ENCODE measurements around the gene TMEM218.

The TMEM218 gene

DNA sequence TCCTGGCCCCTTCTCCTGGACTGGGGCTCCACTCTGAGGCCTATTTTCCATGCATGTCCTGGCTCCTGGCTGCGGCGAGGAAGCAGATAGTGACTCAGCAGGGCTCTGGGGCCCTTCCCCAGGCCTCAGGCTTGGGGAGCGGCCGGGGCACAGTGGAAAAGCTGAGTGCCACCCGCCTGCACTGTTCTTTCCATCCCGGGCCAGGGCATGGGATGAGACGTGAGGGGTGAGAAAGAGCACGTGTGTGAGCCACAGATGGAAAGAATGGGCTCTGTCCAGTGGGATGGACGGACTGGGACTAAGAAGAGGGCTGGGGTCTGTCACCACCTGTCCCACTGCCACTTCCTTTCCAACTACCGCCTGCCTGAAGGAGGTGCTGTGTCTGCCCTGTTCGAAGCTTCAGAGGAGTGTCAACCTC lies 35.5 kb downstream of the TMEM218 start:
- H3K27ac ChIP-seq (replicated peaks), result no peak overlapping the region
- TF ChIP-seq, protein P1, sequence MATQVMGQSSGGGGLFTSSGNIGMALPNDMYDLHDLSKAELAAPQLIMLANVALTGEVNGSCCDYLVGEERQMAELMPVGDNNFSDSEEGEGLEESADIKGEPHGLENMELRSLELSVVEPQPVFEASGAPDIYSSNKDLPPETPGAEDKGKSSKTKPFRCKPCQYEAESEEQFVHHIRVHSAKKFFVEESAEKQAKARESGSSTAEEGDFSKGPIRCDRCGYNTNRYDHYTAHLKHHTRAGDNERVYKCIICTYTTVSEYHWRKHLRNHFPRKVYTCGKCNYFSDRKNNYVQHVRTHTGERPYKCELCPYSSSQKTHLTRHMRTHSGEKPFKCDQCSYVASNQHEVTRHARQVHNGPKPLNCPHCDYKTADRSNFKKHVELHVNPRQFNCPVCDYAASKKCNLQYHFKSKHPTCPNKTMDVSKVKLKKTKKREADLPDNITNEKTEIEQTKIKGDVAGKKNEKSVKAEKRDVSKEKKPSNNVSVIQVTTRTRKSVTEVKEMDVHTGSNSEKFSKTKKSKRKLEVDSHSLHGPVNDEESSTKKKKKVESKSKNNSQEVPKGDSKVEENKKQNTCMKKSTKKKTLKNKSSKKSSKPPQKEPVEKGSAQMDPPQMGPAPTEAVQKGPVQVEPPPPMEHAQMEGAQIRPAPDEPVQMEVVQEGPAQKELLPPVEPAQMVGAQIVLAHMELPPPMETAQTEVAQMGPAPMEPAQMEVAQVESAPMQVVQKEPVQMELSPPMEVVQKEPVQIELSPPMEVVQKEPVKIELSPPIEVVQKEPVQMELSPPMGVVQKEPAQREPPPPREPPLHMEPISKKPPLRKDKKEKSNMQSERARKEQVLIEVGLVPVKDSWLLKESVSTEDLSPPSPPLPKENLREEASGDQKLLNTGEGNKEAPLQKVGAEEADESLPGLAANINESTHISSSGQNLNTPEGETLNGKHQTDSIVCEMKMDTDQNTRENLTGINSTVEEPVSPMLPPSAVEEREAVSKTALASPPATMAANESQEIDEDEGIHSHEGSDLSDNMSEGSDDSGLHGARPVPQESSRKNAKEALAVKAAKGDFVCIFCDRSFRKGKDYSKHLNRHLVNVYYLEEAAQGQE (IDR thresholded peaks at IDR 0.05; ENCODE audit: insufficient replicate concordance, low read depth), result no peak
- TF ChIP-seq SPI1 (IDR thresholded peaks at IDR 0.05; ENCODE audit: borderline replicate concordance, low read depth) (no peak), GABPA (IDR thresholded peaks at IDR 0.05; ENCODE audit: low read depth) (no peak), POLR2AphosphoS5 (IDR thresholded peaks at IDR 0.05; ENCODE audit: low read depth) (no peak)
- H3K4me3 ChIP-seq (replicated peaks; ENCODE audit: insufficient read depth, low read length), result no peak overlapping the region
- H3K27me3 ChIP-seq (ENCODE audit: insufficient read depth, poor library complexity, severe bottlenecking), result no peaks in the 10 kb centered on the region
- no peak for DNase-seq (ENCODE audit: low read depth in 1 of 2, low spot score in 1 of 2)

DNA sequence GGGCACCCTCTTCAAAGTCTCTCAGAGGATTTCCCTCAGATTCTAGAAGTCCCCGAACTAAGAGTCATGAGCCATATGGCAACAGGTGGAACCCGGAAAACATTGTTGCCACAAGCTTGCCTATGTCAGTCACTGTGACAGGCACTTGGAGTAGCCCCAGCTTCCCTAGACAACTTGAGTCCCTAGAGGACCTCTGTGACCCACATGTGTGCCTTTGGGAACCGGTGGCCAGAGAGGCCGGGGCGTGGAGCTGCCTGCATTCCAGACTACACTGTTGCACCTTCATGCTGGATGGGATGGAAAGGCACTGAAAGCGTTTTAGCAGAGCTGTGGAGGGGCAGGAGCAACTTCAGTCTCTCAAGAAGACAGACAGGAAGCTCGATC lies 36.2 kb downstream of the TMEM218 start:
- no peak for DNase-seq (ENCODE audit: low read depth in 1 of 2, low spot score in 1 of 2)

DNA sequence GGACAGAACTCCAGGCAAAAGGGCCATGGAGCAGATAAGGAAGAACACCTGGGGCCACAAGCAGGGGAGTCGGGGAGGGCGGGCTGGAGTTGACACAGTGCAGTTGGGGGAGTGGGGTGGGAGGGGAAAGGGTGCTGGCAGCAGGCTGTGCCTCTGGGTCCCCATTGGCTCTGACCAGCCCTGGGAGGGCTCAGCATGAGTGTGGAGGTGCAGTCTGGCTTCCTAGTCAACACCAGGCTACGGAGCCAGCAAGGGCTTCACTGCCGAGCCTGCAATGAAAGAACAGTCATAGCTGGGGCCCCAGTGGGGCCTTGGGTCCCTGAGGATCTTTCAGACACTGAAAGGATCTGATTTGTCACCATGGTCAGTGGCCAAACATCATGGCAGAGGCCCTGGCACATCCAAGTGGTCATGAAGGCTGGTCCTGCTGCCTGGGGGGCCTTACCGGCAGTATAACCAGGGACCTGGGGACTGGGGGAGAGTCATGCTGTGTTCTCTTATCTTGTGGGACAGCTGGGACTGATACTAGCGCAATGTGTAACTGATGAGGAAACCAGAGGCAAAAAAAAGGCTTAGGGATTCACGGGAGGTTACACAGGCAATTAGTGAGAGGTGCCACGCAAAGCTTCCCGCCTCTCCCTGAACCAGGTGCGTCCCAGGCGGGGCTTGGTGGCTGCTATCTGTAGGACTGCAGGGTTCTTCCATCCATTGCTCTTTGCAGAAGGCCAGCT lies 36.8 kb downstream of the TMEM218 start:
- DNase-seq (ENCODE audit: low read depth in 1 of 2, low spot score in 1 of 2), result no peak
- TF ChIP-seq, protein P1 (IDR thresholded peaks at IDR 0.05; ENCODE audit: insufficient replicate concordance, low read depth), result no peak
- TF ChIP-seq, protein P2, sequence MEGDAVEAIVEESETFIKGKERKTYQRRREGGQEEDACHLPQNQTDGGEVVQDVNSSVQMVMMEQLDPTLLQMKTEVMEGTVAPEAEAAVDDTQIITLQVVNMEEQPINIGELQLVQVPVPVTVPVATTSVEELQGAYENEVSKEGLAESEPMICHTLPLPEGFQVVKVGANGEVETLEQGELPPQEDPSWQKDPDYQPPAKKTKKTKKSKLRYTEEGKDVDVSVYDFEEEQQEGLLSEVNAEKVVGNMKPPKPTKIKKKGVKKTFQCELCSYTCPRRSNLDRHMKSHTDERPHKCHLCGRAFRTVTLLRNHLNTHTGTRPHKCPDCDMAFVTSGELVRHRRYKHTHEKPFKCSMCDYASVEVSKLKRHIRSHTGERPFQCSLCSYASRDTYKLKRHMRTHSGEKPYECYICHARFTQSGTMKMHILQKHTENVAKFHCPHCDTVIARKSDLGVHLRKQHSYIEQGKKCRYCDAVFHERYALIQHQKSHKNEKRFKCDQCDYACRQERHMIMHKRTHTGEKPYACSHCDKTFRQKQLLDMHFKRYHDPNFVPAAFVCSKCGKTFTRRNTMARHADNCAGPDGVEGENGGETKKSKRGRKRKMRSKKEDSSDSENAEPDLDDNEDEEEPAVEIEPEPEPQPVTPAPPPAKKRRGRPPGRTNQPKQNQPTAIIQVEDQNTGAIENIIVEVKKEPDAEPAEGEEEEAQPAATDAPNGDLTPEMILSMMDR (IDR thresholded peaks at IDR 0.05; ENCODE audit: insufficient read depth, low read length), result no peak
- no peak for TF ChIP-seq SPI1 (IDR thresholded peaks at IDR 0.05; ENCODE audit: borderline replicate concordance, low read depth)
- Histone ChIP-seq H3K4me3 (replicated peaks; ENCODE audit: insufficient read depth, low read length) (no peak overlapping the region), H3K27me3 (ENCODE audit: insufficient read depth, poor library complexity, severe bottlenecking) (no peaks in the 10 kb centered on the region), H3K27ac (replicated peaks) (no peak overlapping the region)

More for the DNA sequence above, 36.2 kb downstream of the TMEM218 start:
- Histone ChIP-seq H3K27me3 (ENCODE audit: insufficient read depth, poor library complexity, severe bottlenecking) (no peaks in the 10 kb centered on the region), H3K27ac (replicated peaks) (no peak overlapping the region), H3K4me3 (replicated peaks; ENCODE audit: insufficient read depth, low read length) (no peak overlapping the region)
- no peak for TF ChIP-seq GABPA (IDR thresholded peaks at IDR 0.05; ENCODE audit: low read depth)
- no peak for TF ChIP-seq SPI1 (IDR thresholded peaks at IDR 0.05; ENCODE audit: borderline replicate concordance, low read depth)
- TF ChIP-seq, protein P1 (IDR thresholded peaks at IDR 0.05; ENCODE audit: insufficient replicate concordance, low read depth), result no peak
- TF ChIP-seq, protein P2 (IDR thresholded peaks at IDR 0.05; ENCODE audit: insufficient read depth, low read length), result no peak

Data from HL-60 (cell line).